IMR-90 (cell line): ENCODE results near the gene CREB5. TPM values are rescaled to one million over a fixed set of nuclear protein-coding genes. Genes with fewer than 3 reads are reported as not detected.

Source experiments
- ATAC-seq: fragments of 200-7000 bp; cut with Tn5 transposase; 2 replicates; pipeline ENCODE4 v1.9.1; 2020; ENCODE audit warnings: low read depth, mild to moderate bottlenecking, moderate library complexity
- BruUV-seq: library from RNA; stranded (reverse); fragments of 400-500 nt; replicated peaks from 2 replicates; lab custom pipeline; 2021; lab: Mats Ljungman, UMichigan
- CTCF ChIA-PET: fragments of 300-600 bp; formaldehyde crosslinking; extraction: SDS; loops from one replicate; lab custom pipeline; 2021; ENCODE audit warnings: antibody characterized with exemption; lab: Yijun Ruan, JAX
- POLR2A ChIA-PET: fragments of 300-600 bp; sonication (Branson Sonifier 250); formaldehyde crosslinking; loops from one replicate; lab custom pipeline; 2022; ENCODE audit warnings: antibody characterized with exemption; ENCODE audit not compliant: unreplicated experiment; lab: Charles Lee
- DNase-seq: peaks from one replicate; pipeline ENCODE4 v3.0.0; 2013
- H2AFZ ChIP-seq: replicated peaks from 2 replicates; pipeline ENCODE3; 2013; ENCODE audit warnings: low read length, mild to moderate bottlenecking; ENCODE audit not compliant: poor library complexity
- H2AK5ac ChIP-seq: 2 replicates; pipeline ENCODE4 v1.6.1; 2013; ENCODE audit warnings: low read depth, low read length, inconsistent platforms
- H2AK9ac ChIP-seq: replicated peaks from 2 replicates; pipeline ENCODE3; 2013; ENCODE audit warnings: mild to moderate bottlenecking, low read depth, low read length, moderate library complexity; ENCODE audit not compliant: poor library complexity
- H2BK120ac ChIP-seq: 2 replicates; pipeline ENCODE4 v1.6.1; 2013; ENCODE audit warnings: low read depth, low read length, inconsistent platforms
- H2BK15ac ChIP-seq: 3 replicates; pipeline ENCODE4 v1.6.1; 2013; ENCODE audit warnings: low read depth, low read length, inconsistent platforms
- H2BK20ac ChIP-seq: 2 replicates; pipeline ENCODE4 v1.6.1; 2013; ENCODE audit warnings: low read depth, mild to moderate bottlenecking, inconsistent platforms, low read length, moderate library complexity
- H2BK5ac ChIP-seq: 2 replicates; pipeline ENCODE4 v1.6.1; 2013; ENCODE audit warnings: mild to moderate bottlenecking, low read depth, low read length, inconsistent platforms; ENCODE audit not compliant: poor library complexity, severe bottlenecking
- H3K14ac ChIP-seq: replicated peaks from 2 replicates; pipeline ENCODE4 v1.6.1; 2013; ENCODE audit warnings: low read depth, low read length, inconsistent platforms
- H3K18ac ChIP-seq: 2 replicates; pipeline ENCODE4 v1.6.1; 2013; ENCODE audit warnings: low read depth, low read length, control low read depth
- H3K23ac ChIP-seq: 2 replicates; pipeline ENCODE4 v1.6.1; 2013; ENCODE audit warnings: low read depth, low read length, inconsistent platforms
- H3K27ac ChIP-seq: 2 replicates; pipeline ENCODE4 v1.5.1; 2013; ENCODE audit warnings: mild to moderate bottlenecking, control low read depth, low read length; ENCODE audit not compliant: insufficient read depth
- H3K27me3 ChIP-seq: 2 replicates; pipeline ENCODE4 v1.6.1; 2013; ENCODE audit warnings: low read length; ENCODE audit not compliant: control insufficient read depth, insufficient read depth
- H3K36me3 ChIP-seq: 2 replicates; pipeline ENCODE4 v1.6.1; 2013; ENCODE audit warnings: low read length, mixed read lengths; ENCODE audit not compliant: control insufficient read depth, insufficient read depth
- H3K4ac ChIP-seq: 2 replicates; pipeline ENCODE4 v1.6.1; 2013; ENCODE audit warnings: low read depth, low read length, inconsistent platforms
- H3K4me1 ChIP-seq: 2 replicates; pipeline ENCODE4 v1.6.1; 2013; ENCODE audit warnings: low read length, mixed read lengths; ENCODE audit not compliant: control insufficient read depth, insufficient read depth
- H3K4me2 ChIP-seq: 2 replicates; pipeline ENCODE4 v1.6.1; 2013; ENCODE audit warnings: low read depth, mild to moderate bottlenecking, control low read depth, low read length, moderate library complexity
- H3K4me3 ChIP-seq: 2 replicates; pipeline ENCODE4 v1.5.1; 2013; ENCODE audit warnings: low read depth, mild to moderate bottlenecking, control low read depth, low read length, moderate library complexity; ENCODE audit not compliant: insufficient read depth
- H3K56ac ChIP-seq: 2 replicates; pipeline ENCODE4 v1.6.1; 2013; ENCODE audit warnings: low read length, inconsistent platforms; ENCODE audit not compliant: insufficient read depth; ENCODE audit errors: extremely low read depth
- H3K79me1 ChIP-seq, 2 experiments: 2 replicates each; pipeline ENCODE4 v1.6.1; 2013; ENCODE audit warnings: low read length in 2 of 2, inconsistent platforms in 1 of 2, low read depth in 1 of 2
- H3K9ac ChIP-seq: 2 replicates; pipeline ENCODE4 v1.6.1; 2013; ENCODE audit warnings: low read depth, low read length, control low read depth
- H3K9me1 ChIP-seq: 2 replicates; pipeline ENCODE4 v1.6.1; 2013; ENCODE audit warnings: low read length, inconsistent platforms; ENCODE audit not compliant: insufficient read depth
- H3K9me3 ChIP-seq: 2 replicates; pipeline ENCODE4 v1.6.1; 2013; ENCODE audit warnings: low read length; ENCODE audit not compliant: control insufficient read depth, insufficient read depth
- H4K20me1 ChIP-seq: 2 replicates; pipeline ENCODE4 v1.6.1; 2013; ENCODE audit warnings: low read length, inconsistent platforms; ENCODE audit not compliant: insufficient read depth
- H4K5ac ChIP-seq: 2 replicates; pipeline ENCODE4 v1.6.1; 2013; ENCODE audit warnings: mild to moderate bottlenecking, low read depth, low read length, control low read depth
- H4K8ac ChIP-seq, 2 experiments: 2 replicates each; pipeline ENCODE4 v1.6.1; 2013; ENCODE audit warnings: low read depth in 2 of 2, low read length in 2 of 2, control low read depth in 1 of 2, inconsistent platforms in 1 of 2
- H4K91ac ChIP-seq: 2 replicates; pipeline ENCODE4 v1.6.1; 2013; ENCODE audit warnings: low read depth, low read length, inconsistent platforms; ENCODE audit not compliant: insufficient read depth
- CHD1 ChIP-seq: IDR thresholded peaks from 2 replicates; pipeline ENCODE4 v1.6.1; 2012; ENCODE audit warnings: low read depth, low read length, improper control_type of control experiment
- FOS ChIP-seq: fragments of 150-350 bp; IDR thresholded peaks from 2 replicates; pipeline ENCODE4 v1.6.1; 2016; ENCODE audit warnings: low read depth, low read length
- WGBS, 2 experiments: methylation state at CpG; one replicate each; pipeline versions ENCODE4 v1.1.5 to v1.1.7; 2013; ENCODE audit warnings: missing lambda C conversion rate in 2 of 2; ENCODE audit not compliant: insufficient read length in 1 of 2; ENCODE audit errors: extremely low coverage in 2 of 2; 5-methylcytosine and 5-hydroxymethylcytosine counted together
- dilution Hi-C: fragments of 300-500 bp; cut with HindIII; formaldehyde crosslinking; loops from one replicate; pipeline ENCODE4 v1.14.3; 2018; ENCODE audit warnings: low sequenced_read_pairs; ENCODE audit not compliant: unreplicated experiment
- in situ Hi-C: fragments of 300-500 bp; cut with MboI; formaldehyde crosslinking; loops from 3 replicates; pipeline ENCODE4 v1.14.3; 2019; ENCODE audit warnings: low sequenced_read_pairs, inconsistent platforms, mixed read lengths
- intact Hi-C: fragments of 100-400 bp; cut with micrococcal nuclease; formaldehyde crosslinking; loops from 2 replicates; pipeline ENCODE4 v1.10.0; 2022
- polyA plus RNA-seq, 3 experiments: library from polyadenylated mRNA; depleted of rRNA; stranded (reverse); fragments of >200 nt; gene quantifications; 2 replicates each; pipeline ENCODE4 v1.2.3, GENCODE V29; 2012; ENCODE audit warnings: low replicate concordance in 1 of 3
- total RNA-seq: library from RNA; depleted of rRNA; stranded (reverse); fragments of >200 nt; gene quantifications from 2 replicates; pipeline ENCODE4 v1.2.3, GENCODE V29; 2012

The CREB5 gene
- total and polyA plus RNA-seq, 2 of the 4 experiments (the other 2 are of a cell fraction), result 7.3 to 13.1 TPM

DNA sequence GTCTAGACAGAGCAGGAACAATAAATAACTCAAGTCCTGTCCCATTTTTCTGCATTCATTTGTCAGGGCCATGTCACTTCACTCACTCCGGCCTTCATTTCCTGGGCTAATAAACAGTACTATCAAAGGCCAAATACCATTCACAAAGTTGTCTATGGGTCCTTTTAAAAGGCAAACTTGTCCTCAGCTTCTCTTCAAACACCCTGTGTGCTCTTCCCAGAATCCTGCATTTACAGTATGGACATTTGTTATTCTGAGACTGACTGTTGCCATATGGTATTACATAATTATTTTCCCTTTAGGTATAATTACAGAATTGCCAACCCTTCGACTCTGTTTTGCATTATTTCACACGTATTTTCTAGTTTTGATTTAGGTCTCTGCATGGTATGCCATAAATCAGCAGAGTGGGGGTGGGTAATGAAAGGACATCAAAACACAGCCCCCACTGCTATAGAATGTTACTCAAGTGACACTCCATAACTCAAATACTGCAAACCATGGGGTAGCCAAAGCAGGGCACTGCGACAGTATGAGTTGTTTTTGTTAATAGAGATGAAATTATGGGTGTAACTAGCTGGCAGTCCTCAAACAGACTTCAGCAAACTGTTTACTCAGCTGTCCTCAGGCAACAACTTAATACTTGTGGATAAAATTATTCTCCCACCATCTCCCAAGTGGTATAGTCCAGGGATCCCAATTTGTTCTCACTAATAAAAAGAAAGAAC, 362.1 kb downstream of the CREB5 start:
- intact Hi-C loops (no loop called here), in situ Hi-C loops (no loop called here), dilution Hi-C loops (no loop called here)
- Histone ChIP-seq H3K36me3 (no peaks in the 10 kb centered on the region), H3K79me1 (no peaks in the 10 kb centered on the region), H3K27me3 (no peaks in the 10 kb centered on the region), H4K91ac (no peak overlapping the region), H3K4ac (no peak overlapping the region), H2BK15ac (no peak overlapping the region), H4K8ac (no peak overlapping the region), H3K27ac (no peak overlapping the region), H4K5ac (no peak overlapping the region), H3K9me1 (no peaks in the 10 kb centered on the region), H3K23ac (no peak overlapping the region), H3K4me2 (no peak overlapping the region; the same call in 1 of the 2 replicates), H3K9me3 (no peaks in the 10 kb centered on the region), H3K9ac (no peak overlapping the region), H3K4me1 (peaks cover 2% of the 10 kb centered on the region; the same call in 1 of the 2 replicates), H3K4me3 (no peak overlapping the region), H3K56ac (no peak overlapping the region), H2AK5ac (no peak overlapping the region), H2AFZ (no peak overlapping the region), H4K20me1 (no peaks in the 10 kb centered on the region), H3K18ac (no peak overlapping the region), H2BK120ac (no peak overlapping the region), H3K14ac (no peak overlapping the region), H2BK20ac (no peak overlapping the region), H2AK9ac (no peak overlapping the region), H2BK5ac (no peak overlapping the region)
- WGBS, 2 experiments, result no CpG with 5 or more reads among the region's 4 CpGs
- no peak for TF ChIP-seq FOS
- no peak for TF ChIP-seq CHD1
- no peak; the same call in 1 of the 2 replicates for ATAC-seq
- CTCF ChIA-PET, result no interaction called here
- no TSS peak for BruUV-seq
- no peak for DNase-seq
- POLR2A ChIA-PET, result no interaction called here
